Measurements from ENCODE around the gene TNFSF8. TPM values are rescaled to one million over a fixed set of nuclear protein-coding genes. Genes with fewer than 3 reads are reported as not detected.

The TNFSF8 gene
- total RNA-seq, 1 experiment from 2014 or later = not detected

GRCh38 chr9:114958021-114958843 is 27.8 kb upstream of the TNFSF8 start (continued):
- TF ChIP-seq ZNF532 (CRISPR knock-in tag; IDR thresholded peaks at IDR 0.05; ENCODE audit: borderline replicate concordance) = no peak
- no peak for TF ChIP-seq FOXP4 (CRISPR knock-in tag; IDR thresholded peaks at IDR 0.05)

GRCh38 chr9:114957558-114957957 is 27.2 kb upstream of the TNFSF8 start:
- ChIA-PET POLR2A (no interaction called here), CTCF (no interaction called here)
- Mint-ChIP-seq H3K27ac (no peak overlapping the region), H3K4me1 (peaks cover 10% of the 10 kb centered on the region), H3K27me3 (ENCODE audit: low read depth) (peaks cover 69% of the 10 kb centered on the region), H3K9me3 (peaks cover 41% of the 10 kb centered on the region), H3K36me3 (peaks cover 19% of the 10 kb centered on the region), H3K4me3 (no peak overlapping the region)
- no peak for ATAC-seq
- TF ChIP-seq NFATC4 (CRISPR knock-in tag; IDR thresholded peaks at IDR 0.05) (no peak), PRDM15 (CRISPR knock-in tag; IDR thresholded peaks at IDR 0.05) (no peak), ZNF425 (CRISPR knock-in tag; conservative IDR thresholded peaks at IDR 0.05) (no peak), IRF1 (CRISPR knock-in tag; IDR thresholded peaks at IDR 0.05) (no peak), USF1 (CRISPR knock-in tag; IDR thresholded peaks at IDR 0.05) (no peak), FOXJ3 (CRISPR knock-in tag; IDR thresholded peaks at IDR 0.05; ENCODE audit: borderline replicate concordance) (no peak), FOXP1 (CRISPR knock-in tag; IDR thresholded peaks at IDR 0.05; ENCODE audit: borderline replicate concordance) (no peak), SP1 (CRISPR knock-in tag; conservative IDR thresholded peaks at IDR 0.05) (no peak), NFYB (CRISPR knock-in tag; conservative IDR thresholded peaks at IDR 0.05; ENCODE audit: low read depth) (no peak), CTCF (IDR thresholded peaks at IDR 0.05) (no peak), E2F5 (CRISPR knock-in tag; IDR thresholded peaks at IDR 0.05) (no peak), ZMAT4 (CRISPR knock-in tag; IDR thresholded peaks at IDR 0.05) (no peak)
- DNase-seq (ENCODE audit: low spot score) = no peak

Measured in WTC11 (cell line).